Keratinocyte (primary cell): ENCODE results near the gene PRKN.

ENCODE experiments used
- CTCF ChIP-seq, 3 experiments: IDR thresholded peaks in 1 of 3; conservative IDR thresholded peaks in 1 of 3; optimal IDR thresholded peaks in 1 of 3; 2 replicates in 2 of 3; 3 replicates in 1 of 3; pipeline versions ENCODE3 to v1.5.1; 2011; ENCODE audit warnings: low read length in 3 of 3, mild to moderate bottlenecking in 3 of 3, moderate library complexity in 2 of 3, control low read depth in 1 of 3, inconsistent platforms in 1 of 3; ENCODE audit not compliant: insufficient read depth in 2 of 3; ENCODE audit errors: extremely low read depth in 1 of 3
- EZH2 ChIP-seq: IDR thresholded peaks from one replicate; pipeline ENCODE4 v1.6.1; 2012; ENCODE audit warnings: inconsistent platforms, mild to moderate bottlenecking, low read length, moderate library complexity

GRCh38 chr6:162078667-162079066 is 648.9 kb downstream of the PRKN start:
- TF ChIP-seq EZH2 (no peak), CTCF (optimal IDR thresholded peaks at IDR 0.05 in 1 of 3, IDR thresholded peaks at IDR 0.05 in 1 of 3, conservative IDR thresholded peaks at IDR 0.05 in 1 of 3; ENCODE audit: extremely low read depth in 1 of 3, insufficient read depth in 2 of 3, low read length in 3 of 3) (no peak)
